Occipital lobe (tissue), 2 donors: Measurements from ENCODE around the gene TMEM50A. TPM values are rescaled to one million over a fixed set of nuclear protein-coding genes. Genes with fewer than 3 reads are reported as not detected.
"Not testable (repeated sequence)": the region's sequence is repeated elsewhere in the genome, so short reads cannot be mapped to it uniquely, and the experiment has no call there.

Experiments used
- DNase-seq: peaks from one replicate; lab custom pipeline; 2025; lab: John Stamatoyannopoulos, UW
- total RNA-seq: library from RNA; depleted of rRNA; stranded (reverse); fragments of >200 nt; gene quantifications from one replicate; pipeline ENCODE4 v1.2.3, GENCODE V29; 2014

The TMEM50A gene
- total RNA-seq, 1 donor from 2014 or later = 158 TPM

GRCh38 chr1:25387096-25387495 is 49.0 kb downstream of the TMEM50A start:
- DNase-seq = not testable (repeated sequence)

GRCh38 chr1:25388691-25389090 is 50.6 kb downstream of the TMEM50A start:
- DNase-seq = not testable (repeated sequence)

GRCh38 chr1:25389721-25390120 is 51.6 kb downstream of the TMEM50A start:
- not testable (repeated sequence) for DNase-seq

GRCh38 chr1:25392841-25393240 is 54.7 kb downstream of the TMEM50A start:
- DNase-seq = no peak

DNA sequence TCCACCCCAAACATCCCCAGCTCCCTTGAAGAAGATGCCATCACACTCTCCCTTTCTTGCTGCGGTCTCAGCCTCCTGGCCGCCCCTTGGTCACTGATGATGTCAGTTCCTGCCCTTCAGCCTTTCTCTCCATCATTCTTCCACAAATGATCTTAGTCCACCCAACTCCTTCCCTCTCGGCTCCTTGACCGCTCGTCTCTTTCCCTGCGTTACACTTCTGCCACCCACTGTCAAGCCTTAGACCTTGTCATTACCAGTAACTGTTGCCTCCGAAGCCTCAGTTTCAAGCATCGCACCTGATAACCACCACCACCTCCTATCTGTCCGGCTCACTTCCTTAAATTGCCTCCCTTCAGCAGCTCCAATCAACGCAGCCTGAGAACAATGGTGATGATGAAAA is 59.4 kb downstream of the TMEM50A start:
- DNase-seq = not testable (repeated sequence)

DNA sequence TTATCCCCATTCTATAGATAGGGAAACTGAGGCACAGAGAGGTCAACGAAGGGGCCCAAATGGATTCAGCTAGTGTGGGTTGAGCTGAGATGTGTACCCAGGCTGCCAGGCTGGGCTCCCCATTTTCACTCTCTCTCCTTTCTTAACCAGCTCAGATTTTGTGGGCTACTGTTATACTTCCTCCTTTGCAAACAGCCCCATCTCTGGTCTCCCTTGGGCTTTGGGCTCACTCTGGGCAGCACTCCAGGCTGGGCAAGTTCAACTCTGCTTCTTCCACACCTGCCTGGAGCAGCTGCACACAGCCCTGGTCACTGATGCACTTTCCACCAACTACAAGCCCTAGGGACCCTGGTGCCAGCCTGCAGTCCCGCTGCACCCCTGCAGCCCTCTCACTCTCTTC is 59.9 kb downstream of the TMEM50A start:
- DNase-seq = not testable (repeated sequence)

- not testable (repeated sequence) for DNase-seq
Observed at GRCh38 chr1:25402947-25403803, 65.0 kb downstream of the TMEM50A start.

- not testable (repeated sequence) for DNase-seq
Observed at GRCh38 chr1:25405731-25406305, 67.7 kb downstream of the TMEM50A start.

GRCh38 chr1:25409641-25410427 is 71.7 kb downstream of the TMEM50A start:
- not testable (repeated sequence) for DNase-seq

Other genes with a start within 250 kb of the TMEM50A start
- gene SYF2, start 105.8 kb upstream of the TMEM50A start, total RNA-seq = 33.4 TPM
- 62.2 TPM for gene RSRP1, start 90.9 kb upstream of the TMEM50A start, total RNA-seq
- gene RHD, start 65.8 kb upstream of the TMEM50A start, total RNA-seq = 0.16 TPM
- not detected for gene RHCE, start 82.5 kb downstream of the TMEM50A start, total RNA-seq
- 93.7 TPM for gene MACO1, start 92.6 kb downstream of the TMEM50A start, total RNA-seq
- gene LDLRAP1, start 205.3 kb downstream of the TMEM50A start, total RNA-seq = 1.2 TPM